ENCODE measurements around the gene KLF12.

- TF ChIP-seq, protein P1, sequence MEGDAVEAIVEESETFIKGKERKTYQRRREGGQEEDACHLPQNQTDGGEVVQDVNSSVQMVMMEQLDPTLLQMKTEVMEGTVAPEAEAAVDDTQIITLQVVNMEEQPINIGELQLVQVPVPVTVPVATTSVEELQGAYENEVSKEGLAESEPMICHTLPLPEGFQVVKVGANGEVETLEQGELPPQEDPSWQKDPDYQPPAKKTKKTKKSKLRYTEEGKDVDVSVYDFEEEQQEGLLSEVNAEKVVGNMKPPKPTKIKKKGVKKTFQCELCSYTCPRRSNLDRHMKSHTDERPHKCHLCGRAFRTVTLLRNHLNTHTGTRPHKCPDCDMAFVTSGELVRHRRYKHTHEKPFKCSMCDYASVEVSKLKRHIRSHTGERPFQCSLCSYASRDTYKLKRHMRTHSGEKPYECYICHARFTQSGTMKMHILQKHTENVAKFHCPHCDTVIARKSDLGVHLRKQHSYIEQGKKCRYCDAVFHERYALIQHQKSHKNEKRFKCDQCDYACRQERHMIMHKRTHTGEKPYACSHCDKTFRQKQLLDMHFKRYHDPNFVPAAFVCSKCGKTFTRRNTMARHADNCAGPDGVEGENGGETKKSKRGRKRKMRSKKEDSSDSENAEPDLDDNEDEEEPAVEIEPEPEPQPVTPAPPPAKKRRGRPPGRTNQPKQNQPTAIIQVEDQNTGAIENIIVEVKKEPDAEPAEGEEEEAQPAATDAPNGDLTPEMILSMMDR (IDR thresholded peaks at IDR 0.05; ENCODE audit: insufficient read depth, low read length, poor library complexity, severe bottlenecking), result no peak
- no peak for TF ChIP-seq EZH2phosphoT487 (conservative IDR thresholded peaks at IDR 0.05; ENCODE audit: low read length)
These were observed 4.0 kb upstream of the KLF12 start for GRCh38 chr13:74138241-74138640.

Measured in SU-DHL-6 (cell line).